ENCODE results near the gene BCL10. TPM values are rescaled to one million over a fixed set of nuclear protein-coding genes. Genes with fewer than 3 reads are reported as not detected.

The BCL10 gene
- total and polyA plus RNA-seq, 2 of the 4 experiments (the other 2 are of a cell fraction): 15.3 to 30.5 TPM

DNA sequence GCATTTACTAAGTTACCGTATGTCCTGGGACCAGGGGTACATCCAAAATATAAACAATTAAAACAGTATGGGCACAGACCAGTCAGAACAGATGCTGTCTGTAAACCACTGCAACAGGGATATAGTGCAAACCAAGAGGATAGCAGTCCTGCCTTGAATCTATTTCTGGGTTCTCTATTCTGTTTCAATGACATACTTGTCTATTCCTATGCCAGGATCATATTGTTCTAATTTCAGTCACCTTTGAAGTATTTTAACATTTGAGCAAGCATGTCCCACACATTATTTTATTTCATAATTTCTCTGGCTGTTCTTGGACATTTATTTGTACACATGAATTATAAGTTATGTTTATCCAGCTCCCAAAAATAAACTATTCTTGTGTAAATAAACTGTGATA is 47.5 kb downstream of the BCL10 start:
- H2AK5ac ChIP-seq (ENCODE audit: low read depth, low read length): no peak overlapping the region
- in situ Hi-C loops (cut with MboI; ENCODE audit: low sequenced_read_pairs) (no loop called here), dilution Hi-C loops (cut with HindIII; ENCODE audit: low sequenced_read_pairs, unreplicated experiment) (no loop called here), intact Hi-C loops (cut with micrococcal nuclease) (no loop called here)
- no TSS peak for BruUV-seq (replicated peaks)
- H2BK120ac ChIP-seq (ENCODE audit: low read depth, low read length): no peak overlapping the region
- no peak overlapping the region for H3K4me2 ChIP-seq (ENCODE audit: low read depth, low read length)
- H2AFZ ChIP-seq (replicated peaks; ENCODE audit: low read length, poor library complexity): no peak overlapping the region
- H2BK20ac ChIP-seq (ENCODE audit: low read depth, low read length): no peak overlapping the region
- H3K56ac ChIP-seq (ENCODE audit: extremely low read depth, insufficient read depth, low read length): no peak overlapping the region
- H3K14ac ChIP-seq (replicated peaks; ENCODE audit: low read depth, low read length): no peak overlapping the region
- H3K79me1 ChIP-seq (ENCODE audit: low read depth in 1 of 2, low read length in 2 of 2): no peaks in the 10 kb centered on the region
- ATAC-seq (ENCODE audit: low read depth) (no peak), DNase-seq (no peak)
- POLR2A ChIA-PET (ENCODE audit: unreplicated experiment): no interaction called here
- H3K27me3 ChIP-seq (ENCODE audit: control insufficient read depth, insufficient read depth, low read length): no peaks in the 10 kb centered on the region
- H3K9me3 ChIP-seq (ENCODE audit: control insufficient read depth, insufficient read depth, low read length): no peaks in the 10 kb centered on the region
- WGBS, 2 experiments (ENCODE audit: extremely low coverage in 2 of 2, insufficient read length in 1 of 2): no CpG with 5 or more reads among the region's 1 CpG
- no peak overlapping the region for H3K18ac ChIP-seq (ENCODE audit: low read depth, low read length)
- peaks cover 10% of the 10 kb centered on the region for H3K4me1 ChIP-seq (ENCODE audit: control insufficient read depth, insufficient read depth, low read length)
- H3K4ac ChIP-seq (ENCODE audit: low read depth, low read length): no peak overlapping the region
- H4K5ac ChIP-seq (ENCODE audit: low read depth, low read length): no peak overlapping the region
- H3K4me3 ChIP-seq (ENCODE audit: insufficient read depth, low read depth, low read length): no peak overlapping the region
- no peaks in the 10 kb centered on the region for H3K9me1 ChIP-seq (ENCODE audit: insufficient read depth, low read length)
- H3K27ac ChIP-seq (ENCODE audit: insufficient read depth, low read length): no peak overlapping the region
- no peak overlapping the region for H3K9ac ChIP-seq (ENCODE audit: low read depth, low read length)
- no peak overlapping the region for H2AK9ac ChIP-seq (replicated peaks; ENCODE audit: low read depth, low read length, poor library complexity)
- H2BK5ac ChIP-seq (ENCODE audit: low read depth, low read length, poor library complexity, severe bottlenecking): no peak overlapping the region
- CTCF ChIA-PET: interaction anchor here (0.7 kb wide), 1 partner anchor 14 kb away, joined by 5 read pairs; no protein-coding TSS in a partner anchor
- no peaks in the 10 kb centered on the region for H3K36me3 ChIP-seq (ENCODE audit: control insufficient read depth, insufficient read depth, low read length)
- H4K8ac ChIP-seq (ENCODE audit: low read depth in 2 of 2, low read length in 2 of 2): no peak overlapping the region
- no peak overlapping the region for H2BK15ac ChIP-seq (ENCODE audit: low read depth, low read length)
- TF ChIP-seq, protein P1, sequence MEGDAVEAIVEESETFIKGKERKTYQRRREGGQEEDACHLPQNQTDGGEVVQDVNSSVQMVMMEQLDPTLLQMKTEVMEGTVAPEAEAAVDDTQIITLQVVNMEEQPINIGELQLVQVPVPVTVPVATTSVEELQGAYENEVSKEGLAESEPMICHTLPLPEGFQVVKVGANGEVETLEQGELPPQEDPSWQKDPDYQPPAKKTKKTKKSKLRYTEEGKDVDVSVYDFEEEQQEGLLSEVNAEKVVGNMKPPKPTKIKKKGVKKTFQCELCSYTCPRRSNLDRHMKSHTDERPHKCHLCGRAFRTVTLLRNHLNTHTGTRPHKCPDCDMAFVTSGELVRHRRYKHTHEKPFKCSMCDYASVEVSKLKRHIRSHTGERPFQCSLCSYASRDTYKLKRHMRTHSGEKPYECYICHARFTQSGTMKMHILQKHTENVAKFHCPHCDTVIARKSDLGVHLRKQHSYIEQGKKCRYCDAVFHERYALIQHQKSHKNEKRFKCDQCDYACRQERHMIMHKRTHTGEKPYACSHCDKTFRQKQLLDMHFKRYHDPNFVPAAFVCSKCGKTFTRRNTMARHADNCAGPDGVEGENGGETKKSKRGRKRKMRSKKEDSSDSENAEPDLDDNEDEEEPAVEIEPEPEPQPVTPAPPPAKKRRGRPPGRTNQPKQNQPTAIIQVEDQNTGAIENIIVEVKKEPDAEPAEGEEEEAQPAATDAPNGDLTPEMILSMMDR (conservative IDR thresholded peaks at IDR 0.05; ENCODE audit: low read depth, low read length): no peak
- TF ChIP-seq RFX5 (IDR thresholded peaks at IDR 0.05; ENCODE audit: low read depth, low read length): no peak
- TF ChIP-seq, protein P2, sequence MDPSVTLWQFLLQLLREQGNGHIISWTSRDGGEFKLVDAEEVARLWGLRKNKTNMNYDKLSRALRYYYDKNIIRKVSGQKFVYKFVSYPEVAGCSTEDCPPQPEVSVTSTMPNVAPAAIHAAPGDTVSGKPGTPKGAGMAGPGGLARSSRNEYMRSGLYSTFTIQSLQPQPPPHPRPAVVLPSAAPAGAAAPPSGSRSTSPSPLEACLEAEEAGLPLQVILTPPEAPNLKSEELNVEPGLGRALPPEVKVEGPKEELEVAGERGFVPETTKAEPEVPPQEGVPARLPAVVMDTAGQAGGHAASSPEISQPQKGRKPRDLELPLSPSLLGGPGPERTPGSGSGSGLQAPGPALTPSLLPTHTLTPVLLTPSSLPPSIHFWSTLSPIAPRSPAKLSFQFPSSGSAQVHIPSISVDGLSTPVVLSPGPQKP (IDR thresholded peaks at IDR 0.05; ENCODE audit: borderline replicate concordance, low read depth, low read length): no peak
- TF ChIP-seq POLR2A (IDR thresholded peaks at IDR 0.05; ENCODE audit: low read depth, low read length): no peak
- no peak for TF ChIP-seq BHLHE40 (IDR thresholded peaks at IDR 0.05; ENCODE audit: low read depth, low read length)
- no peak for TF ChIP-seq MAZ (IDR thresholded peaks at IDR 0.05; ENCODE audit: borderline replicate concordance, low read depth, low read length)
- TF ChIP-seq MAFK (IDR thresholded peaks at IDR 0.05; ENCODE audit: low read depth, low read length): no peak
- TF ChIP-seq RAD21 (IDR thresholded peaks at IDR 0.05; ENCODE audit: low read length): no peak
- no peak for TF ChIP-seq FOS (IDR thresholded peaks at IDR 0.05; ENCODE audit: low read depth, low read length)
- no peak for TF ChIP-seq MXI1 (IDR thresholded peaks at IDR 0.05; ENCODE audit: borderline replicate concordance, low read depth, low read length)
- no peak for TF ChIP-seq RCOR1 (IDR thresholded peaks at IDR 0.05; ENCODE audit: insufficient replicate concordance, low read length)
- no peak for TF ChIP-seq CHD1 (IDR thresholded peaks at IDR 0.05; ENCODE audit: low read depth, low read length)
- TF ChIP-seq, protein P3, sequence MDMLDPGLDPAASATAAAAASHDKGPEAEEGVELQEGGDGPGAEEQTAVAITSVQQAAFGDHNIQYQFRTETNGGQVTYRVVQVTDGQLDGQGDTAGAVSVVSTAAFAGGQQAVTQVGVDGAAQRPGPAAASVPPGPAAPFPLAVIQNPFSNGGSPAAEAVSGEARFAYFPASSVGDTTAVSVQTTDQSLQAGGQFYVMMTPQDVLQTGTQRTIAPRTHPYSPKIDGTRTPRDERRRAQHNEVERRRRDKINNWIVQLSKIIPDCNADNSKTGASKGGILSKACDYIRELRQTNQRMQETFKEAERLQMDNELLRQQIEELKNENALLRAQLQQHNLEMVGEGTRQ (IDR thresholded peaks at IDR 0.05; ENCODE audit: low read depth, low read length): no peak
- no peak for TF ChIP-seq CEBPB (IDR thresholded peaks at IDR 0.05; ENCODE audit: low read depth, low read length)
- no peak for TF ChIP-seq NFE2L2 (IDR thresholded peaks at IDR 0.05; ENCODE audit: low read depth, low read length)
- TF ChIP-seq SMC3 (IDR thresholded peaks at IDR 0.05; ENCODE audit: low read depth, low read length): no peak
- H3K23ac ChIP-seq (ENCODE audit: low read depth, low read length): no peak overlapping the region
- H4K91ac ChIP-seq (ENCODE audit: insufficient read depth, low read depth, low read length): no peak overlapping the region
- H4K20me1 ChIP-seq (ENCODE audit: insufficient read depth, low read length): no peaks in the 10 kb centered on the region

All from IMR-90 (cell line).